GM18511 (cell line): ENCODE results near the gene SLC25A41.
A peak's percentile ranks its signal among the peaks of the same experiment; 100 is the strongest.
"Not testable (repeated sequence)": the region's sequence is repeated elsewhere in the genome, so short reads cannot be mapped to it uniquely, and the experiment has no call there.

ENCODE experiments used
- ATAC-seq: cut with Tn5 transposase; IDR thresholded peaks from one replicate; pipeline ENCODE4 v1.9.1; 2021; ENCODE audit warnings: mild to moderate bottlenecking, moderate library complexity; ENCODE audit not compliant: unreplicated experiment

SLC25A41 gene

DNA sequence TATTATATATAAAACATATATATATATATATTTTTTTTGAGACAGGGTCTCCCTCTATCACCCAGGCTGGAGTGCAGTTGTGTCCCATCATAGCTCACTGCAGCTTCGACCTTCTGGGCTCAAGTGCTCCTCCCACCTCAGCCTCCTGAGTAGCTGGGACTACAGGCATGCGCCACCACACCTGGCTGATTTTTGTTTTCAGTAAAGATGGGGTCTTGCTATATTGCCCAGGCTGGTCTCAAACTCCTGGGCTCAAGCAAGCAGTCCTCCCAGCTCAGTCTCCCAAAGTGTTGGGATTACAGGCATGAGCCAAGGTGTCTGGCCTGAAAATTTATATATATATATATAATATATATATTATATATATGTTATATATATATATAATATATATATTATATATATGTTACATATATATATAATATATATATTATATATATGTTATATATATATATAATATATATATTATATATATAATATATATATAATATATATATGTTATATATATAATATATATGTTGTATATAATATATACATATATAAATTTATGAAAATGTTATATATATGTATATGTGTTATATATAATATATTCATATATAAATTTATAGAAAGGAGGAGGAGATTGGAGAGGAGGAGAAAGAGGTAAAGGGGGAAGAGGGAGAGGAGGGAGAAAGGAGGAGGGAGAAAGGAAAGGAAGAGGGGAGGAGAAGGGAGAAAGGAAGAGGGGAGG lies 4.7 kb downstream of the SLC25A41 start:
- not testable (repeated sequence) for ATAC-seq

DNA sequence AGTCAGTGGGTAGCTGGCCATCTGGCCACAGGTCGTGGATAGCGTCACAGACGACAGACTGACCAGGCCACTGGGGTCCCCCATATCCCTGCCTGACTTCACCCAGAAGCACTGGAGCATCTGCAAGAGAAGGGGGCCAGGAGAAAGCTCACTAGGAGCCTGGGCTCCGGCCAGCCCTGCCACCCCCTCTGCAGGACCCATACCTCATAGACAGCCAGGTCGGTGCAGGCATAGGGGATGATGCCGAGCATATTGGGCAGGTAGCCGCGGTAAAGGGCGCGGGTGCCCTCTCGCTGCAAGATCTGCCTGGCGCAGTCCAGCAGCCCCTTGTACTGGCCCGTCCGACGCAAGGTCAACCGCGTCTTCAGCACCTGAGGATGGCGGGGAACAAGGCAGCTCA lies 6.4 kb downstream of the SLC25A41 start:
- no peak for ATAC-seq

DNA sequence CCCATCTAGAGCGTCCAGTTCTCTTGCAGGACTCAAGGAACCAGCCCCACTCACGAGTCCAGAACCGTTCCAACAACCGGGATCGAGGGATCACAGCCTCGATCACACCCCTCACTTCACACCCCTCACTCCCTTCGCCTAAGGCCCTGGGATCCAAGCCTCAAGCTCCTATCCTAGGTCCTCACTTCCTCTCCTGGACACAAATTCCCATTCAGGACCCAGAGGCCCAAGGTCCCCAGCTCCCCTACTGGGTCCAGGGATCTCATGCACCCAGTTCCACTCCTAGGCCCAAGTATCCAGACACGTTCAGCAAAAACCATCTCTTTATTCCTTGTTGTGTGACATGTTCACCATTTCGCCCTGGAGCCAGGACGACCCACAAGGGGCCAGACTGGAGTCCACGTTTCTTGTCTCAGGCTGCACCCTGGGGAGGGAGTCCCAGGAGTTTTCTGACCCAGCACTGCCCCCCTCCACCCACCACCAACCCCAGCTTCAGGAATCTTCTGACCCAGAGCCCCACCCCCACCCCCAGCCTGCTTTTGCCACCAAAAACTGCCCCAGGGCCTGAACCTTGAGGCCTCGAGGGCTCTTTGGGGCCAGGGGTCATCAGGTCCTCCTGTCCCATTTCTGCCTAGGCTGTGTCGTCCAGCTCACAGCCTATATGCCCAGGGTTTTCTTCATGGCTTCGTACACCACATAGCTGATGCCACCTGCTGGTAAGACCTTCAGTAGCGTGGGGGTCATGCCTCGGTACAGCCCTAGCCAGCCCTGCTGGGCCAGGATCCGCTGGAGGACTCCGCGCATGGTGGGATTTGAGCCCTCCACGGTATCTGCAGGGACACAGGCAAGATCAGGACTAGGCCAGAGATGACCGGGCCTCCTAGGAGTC lies 7.6 kb downstream of the SLC25A41 start:
- ATAC-seq, result no peak

DNA sequence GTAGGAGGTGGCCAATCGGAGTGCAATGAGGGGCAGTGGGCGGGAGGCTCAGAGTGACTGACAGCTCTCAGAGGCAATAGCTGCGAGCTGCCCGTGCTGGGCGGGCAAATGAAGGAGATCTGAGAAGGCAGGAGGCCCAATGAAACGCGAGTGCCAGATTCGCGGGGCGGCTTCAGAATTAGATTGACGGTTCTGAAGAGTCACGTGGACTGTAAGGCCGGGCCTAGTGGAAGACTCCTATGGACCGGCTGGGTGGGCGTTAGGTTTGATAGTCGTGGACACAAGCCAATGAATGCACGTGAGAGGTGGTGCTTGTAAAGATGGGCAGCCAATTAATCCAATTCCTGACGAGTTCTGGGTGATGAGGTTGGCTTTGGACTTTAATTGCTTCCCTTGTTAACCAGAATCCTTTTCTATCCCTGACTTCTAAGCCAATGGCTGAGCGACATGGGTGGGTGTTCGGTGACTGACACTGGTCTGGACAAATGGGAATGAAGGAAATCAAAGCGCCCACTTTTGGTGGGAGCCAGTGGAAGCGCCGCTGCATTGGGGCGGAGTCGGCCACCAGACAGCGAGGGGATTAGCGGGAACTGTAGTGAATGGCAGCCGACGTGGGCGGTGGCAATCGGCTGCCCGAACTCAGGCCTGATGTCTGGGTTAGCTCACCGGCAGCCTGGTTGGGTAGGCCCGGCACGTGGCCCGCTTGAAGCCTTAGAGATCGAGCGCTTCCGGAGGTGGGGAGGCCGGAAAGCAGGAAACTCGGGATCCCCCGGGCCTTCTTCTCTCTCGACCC lies 8.4 kb downstream of the SLC25A41 start:
- ATAC-seq, result peak; percentile 89

DNA sequence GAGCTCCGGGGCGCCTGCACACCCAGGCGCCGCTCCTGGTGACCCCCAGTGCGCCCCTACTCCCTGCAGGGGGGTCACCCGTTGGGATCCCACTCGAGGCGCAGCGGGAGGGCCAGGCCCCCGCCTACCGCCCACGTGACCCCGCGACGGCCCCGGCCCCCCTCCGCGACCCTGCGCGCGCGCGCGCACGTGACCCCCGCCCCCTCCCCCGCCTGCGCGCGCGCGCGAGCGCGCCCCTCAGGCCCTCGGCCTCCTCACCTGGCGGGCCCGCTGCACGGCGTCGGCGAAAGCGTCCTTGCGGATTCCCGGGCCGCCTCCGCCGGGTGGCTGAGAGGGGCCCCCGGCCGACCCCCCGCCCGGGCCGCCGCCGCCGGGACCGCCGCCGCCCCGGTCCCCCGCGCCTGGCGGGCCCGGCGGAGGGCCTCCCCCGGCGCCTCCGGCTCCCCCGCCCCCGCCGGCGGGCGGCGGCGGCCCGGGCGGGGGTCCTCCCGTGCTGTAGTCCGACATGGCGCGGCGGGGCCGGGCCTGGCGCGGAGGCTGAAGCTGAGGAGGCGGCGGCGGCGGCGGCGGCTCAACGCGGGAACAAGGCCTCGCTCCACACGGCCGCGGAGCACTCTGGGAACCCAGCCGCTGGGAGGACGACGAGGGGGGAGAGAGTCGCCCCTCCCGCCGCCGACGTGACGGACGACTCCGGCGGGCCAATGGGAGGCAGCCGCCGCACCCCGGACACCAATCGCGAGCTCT lies 9.2 kb downstream of the SLC25A41 start, which contains the start of gene KHSRP:
Gene KHSRP, minus strand, starts transcription at position 617 of the 744 bp plus-strand sequence. Its CDS starts 110 bp downstream, at position 507.
- no peak for ATAC-seq

DNA sequence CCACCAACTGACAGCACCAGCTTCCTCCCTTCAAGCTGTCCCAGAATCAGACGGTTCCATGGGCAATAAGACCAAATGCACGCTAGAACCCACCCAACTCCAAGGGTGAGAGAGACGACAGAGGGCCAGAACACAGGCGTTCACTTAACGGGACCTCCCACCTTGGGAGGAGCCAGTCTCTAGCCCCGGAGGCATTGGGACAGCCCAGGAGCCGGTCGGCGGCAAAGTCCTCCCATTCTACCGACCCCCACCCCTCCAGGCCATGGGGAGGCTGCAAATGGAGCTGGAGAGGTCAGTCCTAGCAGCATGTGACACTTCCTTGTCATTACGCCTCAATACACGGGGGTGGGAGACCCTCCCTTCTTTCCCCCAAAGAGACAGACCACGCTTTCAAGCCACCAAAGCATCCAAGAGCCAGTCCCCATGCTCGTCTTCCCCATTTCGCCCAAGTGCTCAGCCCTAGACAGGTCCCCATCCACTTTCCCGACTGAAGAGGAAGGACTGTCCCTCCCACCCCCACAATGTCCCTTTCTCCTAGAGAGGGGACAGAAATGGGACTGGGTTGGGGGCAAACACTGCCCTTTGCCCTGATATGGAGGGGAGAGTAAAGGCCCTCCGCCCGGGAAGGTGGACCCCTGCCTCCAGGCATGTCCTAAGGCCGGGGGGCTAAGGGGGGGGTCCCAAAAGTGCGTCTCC lies 9.9 kb downstream of the SLC25A41 start:
- no peak for ATAC-seq

DNA sequence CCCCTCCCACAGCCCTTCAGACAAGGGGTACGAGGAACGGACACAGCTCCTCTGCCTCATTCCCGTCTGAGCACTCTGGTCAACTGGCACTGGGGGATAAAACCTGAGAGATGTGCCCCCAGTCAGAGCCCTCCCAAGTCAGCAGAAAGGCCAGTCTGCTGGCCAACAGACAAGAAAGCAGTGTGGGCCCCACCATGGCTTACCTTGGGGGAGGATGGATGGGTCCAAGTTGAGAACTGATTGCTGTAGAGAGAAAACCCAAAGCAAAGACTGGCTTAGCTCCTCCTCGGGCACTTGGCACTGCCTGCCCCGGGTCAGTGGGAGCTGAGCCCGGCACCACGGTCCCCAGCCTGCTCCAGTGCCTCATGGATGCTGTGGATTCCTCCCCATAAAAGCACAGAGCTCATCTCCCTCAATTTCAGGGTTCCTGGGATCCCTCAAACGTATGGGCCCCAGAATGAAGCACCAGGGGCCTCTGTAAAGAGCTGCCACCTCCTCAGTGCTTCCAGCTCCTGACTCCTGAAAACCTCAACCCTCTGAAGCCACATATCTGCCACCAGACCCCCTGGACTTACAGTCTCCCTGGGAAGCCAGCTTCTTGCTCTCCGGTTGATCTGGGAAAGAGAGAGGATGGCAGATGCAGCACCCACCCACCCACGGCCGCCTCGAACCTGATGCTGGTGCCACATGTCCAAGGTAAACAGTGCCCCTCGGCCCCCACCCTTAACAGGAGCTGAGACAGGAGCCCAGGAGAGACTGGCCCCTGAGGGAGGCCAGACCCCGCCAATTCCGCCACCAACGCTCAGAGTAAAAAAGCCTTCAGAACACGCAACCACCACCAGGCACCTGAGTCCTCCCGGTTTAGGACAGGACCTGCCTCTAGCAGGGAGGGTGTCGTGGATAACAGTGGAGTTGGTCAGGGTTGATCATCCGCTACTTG lies 12.2 kb downstream of the SLC25A41 start:
- ATAC-seq, result no peak

DNA sequence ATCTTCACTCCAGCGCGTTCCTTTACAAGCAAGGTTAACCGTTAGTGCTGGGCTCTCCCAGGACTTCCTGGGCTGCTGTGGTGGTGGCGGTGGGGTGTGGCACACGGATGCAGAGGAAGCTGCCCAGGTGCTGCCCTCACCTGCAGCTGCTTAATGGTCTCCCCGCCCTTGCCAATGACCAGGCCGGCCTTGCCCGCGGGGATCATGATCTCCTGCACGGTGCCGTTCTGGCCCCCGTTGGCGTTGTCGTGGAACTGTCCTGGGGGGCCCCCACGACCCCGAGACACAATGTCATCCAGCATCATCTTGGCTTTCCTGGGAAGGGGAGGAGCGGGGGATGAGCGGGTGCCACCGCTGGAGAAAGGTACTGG lies 15.0 kb downstream of the SLC25A41 start:
- ATAC-seq, result no peak

DNA sequence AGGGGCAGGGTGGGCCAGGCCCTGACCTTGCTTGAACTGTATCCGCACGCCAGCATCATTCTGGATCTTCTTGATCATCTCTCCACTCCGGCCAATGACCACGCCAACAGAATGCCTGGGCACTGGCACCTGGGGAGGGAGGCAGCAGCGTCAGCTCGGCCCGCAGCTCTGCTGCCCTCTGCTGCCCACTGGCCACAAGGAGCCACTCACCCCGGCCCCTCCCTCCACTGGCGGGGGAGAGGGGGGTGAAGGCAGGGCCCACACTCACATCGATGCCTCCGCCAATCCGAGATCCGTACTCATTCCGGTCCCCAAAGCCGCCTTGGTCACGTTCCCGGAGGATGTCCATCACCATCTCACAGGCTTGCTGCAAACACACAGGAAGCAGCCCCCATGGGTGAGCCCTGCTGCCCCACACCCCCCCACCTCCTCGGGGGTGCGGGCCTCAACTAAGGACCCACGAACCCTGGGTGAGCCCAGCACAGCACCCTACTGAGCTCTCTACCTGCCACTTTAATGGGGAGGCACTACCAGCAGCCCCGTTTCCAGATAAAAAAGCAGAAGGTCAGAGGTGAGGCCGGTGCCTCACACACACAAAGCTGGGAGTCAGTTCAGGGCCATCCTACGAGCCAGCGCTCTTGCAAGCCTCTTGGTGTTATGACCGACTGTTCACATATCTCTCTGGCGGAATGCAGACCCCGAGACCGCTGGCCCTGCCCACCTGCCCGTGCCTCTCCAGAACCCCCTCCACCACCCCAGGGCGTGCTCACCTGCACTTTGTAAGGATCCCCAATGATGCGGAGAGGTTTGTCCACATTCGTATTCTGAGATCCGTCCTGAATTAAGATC lies 15.6 kb downstream of the SLC25A41 start:
- ATAC-seq, result no peak

DNA sequence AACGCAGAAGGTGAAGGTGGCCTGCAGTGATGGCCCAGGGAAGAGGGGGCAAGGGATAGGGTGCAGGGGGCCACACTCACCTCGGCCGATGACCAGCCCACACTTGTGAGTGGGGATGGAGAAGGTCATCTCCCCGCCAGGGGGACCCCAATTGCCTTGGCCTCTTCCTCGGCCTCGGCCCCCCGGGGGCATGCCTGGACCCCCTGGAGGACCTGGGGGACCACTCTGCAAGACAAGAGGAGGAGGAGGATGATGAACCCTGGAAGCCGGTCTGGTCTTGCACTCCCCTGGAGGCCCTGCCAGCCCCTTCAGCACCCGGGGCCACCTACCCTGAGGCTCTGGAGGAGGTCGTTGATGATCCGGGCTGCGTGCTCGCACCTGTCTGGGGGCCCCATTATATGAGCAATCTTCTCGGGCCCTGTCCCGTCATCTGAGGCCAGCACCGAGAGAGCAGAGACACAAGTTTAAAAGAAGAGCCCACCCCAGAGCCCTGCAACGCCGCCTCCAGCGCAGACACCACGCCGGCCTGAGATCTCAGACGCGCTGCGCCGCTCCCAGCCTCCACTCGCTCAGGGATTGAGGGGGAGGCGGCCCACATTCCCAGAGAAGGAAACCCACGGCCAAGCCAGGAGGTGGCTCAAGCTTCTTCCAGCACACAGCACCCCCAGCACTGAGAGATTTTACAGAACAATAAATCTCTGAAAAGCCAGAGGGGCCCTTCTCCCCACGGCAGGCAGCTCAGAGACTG lies 16.7 kb downstream of the SLC25A41 start:
- ATAC-seq, result no peak

DNA sequence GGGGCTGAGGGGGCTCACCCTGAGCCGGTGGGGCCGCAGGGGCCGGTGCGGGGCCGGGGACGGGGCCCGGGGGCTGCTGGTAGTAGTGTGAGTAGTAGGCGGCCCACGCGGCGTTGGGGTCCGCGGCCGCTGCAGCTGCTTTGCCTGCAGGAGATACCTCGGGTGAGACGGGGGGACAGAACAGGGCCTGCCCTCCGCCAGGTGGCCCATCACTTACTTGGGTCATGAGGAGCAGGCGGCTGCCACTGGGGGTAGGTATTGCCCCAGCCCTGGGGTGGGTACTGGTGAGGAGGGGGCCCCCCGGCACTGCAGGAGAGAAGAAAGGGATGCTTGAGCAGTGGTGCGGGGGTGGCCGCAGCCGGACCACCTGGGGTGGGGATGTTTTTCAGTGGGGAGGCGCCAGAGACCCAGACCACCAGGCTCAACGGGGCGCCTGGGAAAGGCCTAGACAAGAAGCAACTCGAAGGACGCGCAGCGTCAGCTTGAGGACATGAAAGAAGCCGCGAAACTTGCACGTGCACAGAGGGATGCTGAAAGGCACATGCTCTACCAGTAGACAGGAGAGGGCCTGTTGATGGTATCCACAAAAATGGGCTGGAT lies 17.9 kb downstream of the SLC25A41 start:
- ATAC-seq, result no peak

DNA sequence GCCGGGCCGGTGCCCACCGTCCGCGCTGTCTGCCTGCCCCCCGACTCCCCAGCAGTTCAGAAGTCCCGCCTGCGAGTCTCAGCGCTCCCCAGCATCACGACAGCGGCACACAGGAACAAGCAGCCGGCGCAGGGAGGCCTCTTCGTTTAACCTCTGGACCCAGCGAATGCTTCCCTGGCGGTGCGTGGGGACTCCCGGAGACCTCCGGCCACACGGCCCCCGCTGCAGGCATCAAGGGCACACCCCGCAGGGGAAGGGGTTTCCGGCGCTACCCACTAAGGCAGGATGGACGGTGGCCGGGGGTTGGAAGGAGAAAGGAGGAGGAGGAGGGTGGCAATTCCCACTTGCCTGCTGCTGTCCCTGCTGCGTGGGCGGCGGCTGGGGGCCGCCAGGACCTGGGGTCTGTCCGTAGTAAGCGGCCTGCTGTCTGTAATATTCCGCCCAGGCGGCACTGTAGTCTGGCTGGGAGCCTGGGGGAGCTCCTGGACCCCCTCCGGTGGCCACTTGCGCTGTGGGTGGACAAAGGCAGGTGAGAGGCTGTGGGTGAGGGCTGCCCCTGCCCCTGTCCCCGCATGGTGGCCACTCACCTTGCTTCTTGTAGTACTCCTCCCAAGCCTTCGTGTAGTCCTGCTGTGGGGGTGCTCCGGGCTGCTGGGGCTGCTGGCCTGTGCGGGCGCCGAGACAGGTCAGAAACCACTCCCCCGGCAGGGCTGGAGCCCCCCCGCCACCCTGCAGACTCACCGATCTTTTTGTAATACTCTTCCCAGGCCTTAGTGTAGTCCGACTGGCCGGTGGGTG lies 18.6 kb downstream of the SLC25A41 start:
- ATAC-seq, result no peak

DNA sequence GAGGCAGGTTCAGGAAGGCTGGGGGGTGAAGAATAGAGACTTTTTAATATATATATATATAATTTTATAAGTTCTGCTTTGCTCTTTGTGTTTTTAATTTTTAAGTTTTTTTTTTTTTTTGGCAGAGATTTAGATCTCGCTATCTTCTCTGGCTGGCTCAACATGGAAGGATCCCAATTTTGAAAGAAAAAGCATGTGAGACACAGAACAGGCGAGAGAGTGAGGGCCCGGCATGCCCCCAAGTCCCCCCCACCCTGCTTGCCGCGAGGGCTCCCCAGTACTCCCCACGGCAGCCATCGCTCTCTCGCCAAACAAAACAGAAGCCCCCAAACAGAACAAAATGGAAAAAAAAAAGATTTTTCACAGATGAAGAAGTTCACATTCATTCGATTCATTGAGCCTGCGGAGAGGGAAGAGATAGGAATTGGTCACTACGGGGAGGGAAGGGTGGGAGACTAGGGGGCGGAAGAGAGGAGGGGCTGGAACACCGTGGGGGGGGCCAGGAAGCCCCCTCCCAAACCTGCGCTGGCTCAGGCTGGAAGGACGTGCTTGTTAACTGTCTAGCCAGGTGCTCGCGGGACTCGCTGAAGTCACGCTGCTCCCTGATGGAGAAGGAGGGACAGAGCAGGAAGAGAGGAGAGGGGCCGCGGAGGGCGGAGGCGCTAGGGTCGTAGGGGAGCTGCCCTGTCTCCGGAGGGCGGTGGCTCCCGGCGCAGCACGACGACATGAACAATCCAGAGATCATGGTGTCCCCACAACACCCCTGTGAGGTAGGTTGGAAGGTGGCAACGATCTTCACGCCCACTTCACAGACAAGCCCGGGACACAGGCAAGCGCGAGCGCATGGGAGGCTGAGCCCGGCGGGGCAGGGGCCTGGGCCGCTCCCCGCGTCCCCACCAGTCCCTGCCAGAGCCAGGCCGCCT lies 19.6 kb downstream of the SLC25A41 start:
- no peak for ATAC-seq

DNA sequence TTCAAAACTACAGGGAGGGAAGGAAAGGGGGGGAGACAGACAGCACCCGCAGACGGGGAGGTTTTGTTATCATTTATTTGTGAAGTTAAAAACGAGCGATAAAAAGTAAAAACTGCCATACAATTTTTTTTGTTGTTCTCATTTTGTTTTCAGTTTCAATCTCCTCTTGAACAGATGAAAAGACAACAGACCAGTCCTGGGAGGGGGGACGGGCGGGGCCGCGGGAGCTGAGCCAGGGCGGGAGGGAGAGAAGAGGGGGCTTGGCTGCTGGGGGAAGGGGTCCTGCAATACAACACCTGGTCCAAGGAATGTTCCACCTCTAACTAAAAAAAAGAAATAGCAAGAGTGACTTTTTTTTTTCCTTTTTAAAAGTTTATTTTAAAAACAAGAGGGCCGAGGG lies 20.3 kb downstream of the SLC25A41 start:
- no peak for ATAC-seq
